ENCODE results near the gene RPTOR.

DNA sequence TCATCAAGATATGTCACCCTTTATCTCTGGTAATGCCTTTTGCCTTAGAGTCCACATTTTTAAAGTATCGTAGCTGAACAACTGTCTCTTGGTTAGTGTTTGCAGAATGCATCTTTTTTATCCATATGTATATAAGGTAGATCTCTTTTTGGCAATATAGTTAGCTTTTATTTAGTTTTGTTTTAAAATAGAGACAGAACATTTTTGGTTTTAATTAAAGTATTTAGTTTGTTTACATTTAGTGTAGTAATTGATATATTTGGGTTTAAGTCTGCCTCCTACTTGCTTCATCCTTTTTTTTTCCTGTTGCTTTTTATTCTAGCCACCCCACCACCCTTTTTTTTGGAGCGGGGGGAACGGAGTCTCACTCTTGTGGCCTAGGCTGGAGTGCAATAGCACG is 262.4 kb downstream of the RPTOR start:
- TF ChIP-seq, protein P1, sequence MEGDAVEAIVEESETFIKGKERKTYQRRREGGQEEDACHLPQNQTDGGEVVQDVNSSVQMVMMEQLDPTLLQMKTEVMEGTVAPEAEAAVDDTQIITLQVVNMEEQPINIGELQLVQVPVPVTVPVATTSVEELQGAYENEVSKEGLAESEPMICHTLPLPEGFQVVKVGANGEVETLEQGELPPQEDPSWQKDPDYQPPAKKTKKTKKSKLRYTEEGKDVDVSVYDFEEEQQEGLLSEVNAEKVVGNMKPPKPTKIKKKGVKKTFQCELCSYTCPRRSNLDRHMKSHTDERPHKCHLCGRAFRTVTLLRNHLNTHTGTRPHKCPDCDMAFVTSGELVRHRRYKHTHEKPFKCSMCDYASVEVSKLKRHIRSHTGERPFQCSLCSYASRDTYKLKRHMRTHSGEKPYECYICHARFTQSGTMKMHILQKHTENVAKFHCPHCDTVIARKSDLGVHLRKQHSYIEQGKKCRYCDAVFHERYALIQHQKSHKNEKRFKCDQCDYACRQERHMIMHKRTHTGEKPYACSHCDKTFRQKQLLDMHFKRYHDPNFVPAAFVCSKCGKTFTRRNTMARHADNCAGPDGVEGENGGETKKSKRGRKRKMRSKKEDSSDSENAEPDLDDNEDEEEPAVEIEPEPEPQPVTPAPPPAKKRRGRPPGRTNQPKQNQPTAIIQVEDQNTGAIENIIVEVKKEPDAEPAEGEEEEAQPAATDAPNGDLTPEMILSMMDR (IDR thresholded peaks at IDR 0.05) = no peak
- no peak for TF ChIP-seq POLR2AphosphoS5 (IDR thresholded peaks at IDR 0.05)
- no peak for TF ChIP-seq POLR2A (IDR thresholded peaks at IDR 0.05; ENCODE audit: low read depth)

Measured in esophagus muscularis mucosa (tissue), 3 donors.